Measurements from ENCODE around the gene NRTN. TPM values are rescaled to one million over a fixed set of nuclear protein-coding genes. Genes with fewer than 3 reads are reported as not detected.

NRTN gene
- total and polyA plus RNA-seq, 2 of the 13 experiments (the other 11 are each of a cell fraction or from before 2014, with no cell fraction given): 4.1 to 5.3 TPM

- H3K9me3 ChIP-seq (ENCODE audit: low read length): no peaks in the 10 kb centered on the region
- CTCF ChIA-PET (ENCODE audit: low intra/inter-chr PET ratio, low total read pairs): interaction anchor here (3.3 to 4.6 kb wide), 3 partner anchors 17 to 86 kb away, joined by 19 to 71 read pairs (median 30); no protein-coding TSS in a partner anchor
- no peaks in the 10 kb centered on the region for H3K27me3 ChIP-seq (ENCODE audit: control insufficient read depth in 1 of 2, insufficient read depth in 2 of 2, low read length in 2 of 2)
- no peaks in the 10 kb centered on the region for H3K36me3 ChIP-seq (replicated peaks in 1 of 2; ENCODE audit: control insufficient read depth in 1 of 2, insufficient read depth in 2 of 2, low read length in 2 of 2)
- peaks cover 50% of the 10 kb centered on the region for H3K4me1 ChIP-seq (ENCODE audit: insufficient read depth, low read length)
- 33% methylated on average over 6 of the region's 6 CpGs for WGBS (ENCODE audit: low lambda C conversion rate)
- no peak for FAIRE-seq
- BruUV-seq (replicated peaks): no TSS peak
- no peak overlapping the region for H2AFZ ChIP-seq (ENCODE audit: low read length)
- H3K4me3 ChIP-seq (replicated peaks in 1 of 3; ENCODE audit: insufficient read depth in 1 of 3, low read depth in 2 of 3, low read length in 3 of 3): peak overlapping the region; percentile 56 to 75 (median 63); a peak in 4 of 6 replicates
- peak overlapping the region; percentile 83 for H3K4me2 ChIP-seq (ENCODE audit: low read depth, low read length)
- in situ Hi-C loops (cut with HindIII; ENCODE audit: extremely low pct_ligation_motif_present, low pct_unique_long_range_greater_than_20kb) (loop anchor here (5.0 kb wide), 1 partner anchor 86 kb away; no protein-coding TSS in a partner anchor), intact Hi-C loops (cut with micrococcal nuclease; ENCODE audit: unreplicated experiment) (loop anchor here (10.0 kb wide), 1 partner anchor 219 kb away; no protein-coding TSS in a partner anchor)
- H3K79me2 ChIP-seq (ENCODE audit: insufficient read depth, low read length): no peaks in the 10 kb centered on the region
- H3K27ac ChIP-seq (ENCODE audit: extremely low read length, insufficient read depth, low read length): no peak overlapping the region
- POLR2A ChIA-PET: interaction anchor here (1.1 kb wide), 1 partner anchor 99 kb away, joined by 4 read pairs; the partner anchor contains the start of gene VMAC
- ATAC-seq: no peak
- DNase-seq (ENCODE audit: low spot score): no peak
- H3K9ac ChIP-seq (ENCODE audit: insufficient read depth, low read depth, low read length): peak overlapping the region; percentile 47; the same call in 1 of the 2 replicates
- H4K20me1 ChIP-seq (ENCODE audit: insufficient read depth, low read length): no peaks in the 10 kb centered on the region
- TF ChIP-seq SNAPC5 (CRISPR knock-in tag; IDR thresholded peaks at IDR 0.05; ENCODE audit: borderline replicate concordance) (no peak), TBX2 (CRISPR knock-in tag; IDR thresholded peaks at IDR 0.05; ENCODE audit: borderline replicate concordance) (0 out of 2 replicates have a peak, but pooled peaks have one; percentile 12), PATZ1 (CRISPR knock-in tag; IDR thresholded peaks at IDR 0.05) (no peak), CENPT (CRISPR knock-in tag; IDR thresholded peaks at IDR 0.05; ENCODE audit: low read depth) (0 out of 2 replicates have a peak, but pooled peaks have one; percentile 30), ZNF672 (CRISPR knock-in tag; IDR thresholded peaks at IDR 0.05) (no peak), ZNF772 (CRISPR knock-in tag; IDR thresholded peaks at IDR 0.05) (peak; percentile 5; the same call in 1 of the 2 replicates), ZHX1 (CRISPR knock-in tag; IDR thresholded peaks at IDR 0.05; ENCODE audit: low read depth) (no peak), DR1 (CRISPR knock-in tag; IDR thresholded peaks at IDR 0.05) (0 out of 2 replicates have a peak, but pooled peaks have one; percentile 10), ZNF616 (CRISPR knock-in tag; IDR thresholded peaks at IDR 0.05; ENCODE audit: low read depth) (no peak), ZNF17 (CRISPR knock-in tag; IDR thresholded peaks at IDR 0.05) (no peak), SP2 (CRISPR knock-in tag; IDR thresholded peaks at IDR 0.05) (no peak), NFKBIZ (CRISPR knock-in tag; IDR thresholded peaks at IDR 0.05) (no peak), ZNF142 (CRISPR knock-in tag; IDR thresholded peaks at IDR 0.05) (no peak)
Observed at GRCh38 chr19:5806133-5806489, 1.2 kb downstream of the NRTN start.
